CD4-positive, alpha-beta T cell (primary cell): ENCODE measurements around the gene RSPO1. TPM values are rescaled to one million over a fixed set of nuclear protein-coding genes. Genes with fewer than 3 reads are reported as not detected.

ENCODE experiments used
- ATAC-seq: fragments of 200-7000 bp; cut with Tn5 transposase; one replicate; pipeline ENCODE4 v1.10.0; 2022; ENCODE audit warnings: mild to moderate bottlenecking; ENCODE audit not compliant: poor library complexity
- CTCF ChIA-PET: fragments of 350-600 bp; sonication (Branson Sonifier 250); formaldehyde crosslinking; loops from one replicate; lab custom pipeline; 2021; ENCODE audit warnings: antibody characterized with exemption, inconsistent platforms; lab: Charles Lee
- POLR2A ChIA-PET: fragments of 350-600 bp; sonication (Branson Sonifier 250); formaldehyde crosslinking; loops from one replicate; lab custom pipeline; 2021; ENCODE audit warnings: antibody characterized with exemption, inconsistent platforms; lab: Charles Lee
- DNase-seq, 14 experiments: peaks; one replicate each; pipeline ENCODE4 v3.0.0-alpha.2; 2013 to 2020; ENCODE audit warnings: mixed read lengths in 2 of 14
- H3K27ac ChIP-seq, 2 donors: one replicate each; pipeline versions ENCODE4 v1.5.1 to v1.7.0; 2013; ENCODE audit warnings: low read length in 2 of 2, low read depth in 1 of 2, mild to moderate bottlenecking in 1 of 2
- H3K27me3 ChIP-seq, 2 experiments: 1 replicate in 1 of 2; 2 replicates in 1 of 2; pipeline versions ENCODE4 v1.6.1 to v1.7.0; 2013; ENCODE audit warnings: low read length in 2 of 2, control low read depth in 1 of 2, mild to moderate bottlenecking in 1 of 2, moderate library complexity in 1 of 2; ENCODE audit not compliant: insufficient read depth in 2 of 2, control insufficient read depth in 1 of 2
- H3K36me3 ChIP-seq: one replicate; pipeline ENCODE4 v1.6.1; 2013; ENCODE audit warnings: low read length, control low read depth; ENCODE audit not compliant: insufficient read depth
- H3K4me1 ChIP-seq: one replicate; pipeline ENCODE4 v1.6.1; 2013; ENCODE audit warnings: low read length, control low read depth; ENCODE audit not compliant: insufficient read depth
- H3K4me3 ChIP-seq: one replicate; pipeline ENCODE4 v1.5.1; 2013; ENCODE audit warnings: mild to moderate bottlenecking, low read length, moderate library complexity
- H3K9me3 ChIP-seq, 2 experiments: 1 replicate in 1 of 2; 2 replicates in 1 of 2; pipeline versions ENCODE4 v1.6.1 to v1.7.0; 2013; ENCODE audit warnings: low read length in 2 of 2, mild to moderate bottlenecking in 2 of 2, control low read depth in 1 of 2, moderate library complexity in 1 of 2; ENCODE audit not compliant: control insufficient read depth in 1 of 2, insufficient read depth in 1 of 2
- H3K27ac Mint-ChIP-seq: one replicate; pipeline ENCODE4 v1.8.0; 2020; ENCODE audit warnings: mixed read lengths
- H3K27me3 Mint-ChIP-seq: one replicate; pipeline ENCODE4 v1.8.0; 2021; ENCODE audit warnings: mixed read lengths
- H3K36me3 Mint-ChIP-seq: one replicate; pipeline ENCODE4 v1.8.0; 2021; ENCODE audit warnings: low read depth, mixed read lengths
- H3K4me1 Mint-ChIP-seq: one replicate; pipeline ENCODE4 v1.8.0; 2021; ENCODE audit warnings: low read depth, mixed read lengths
- H3K4me3 Mint-ChIP-seq: one replicate; pipeline ENCODE4 v1.8.0; 2020; ENCODE audit warnings: mild to moderate bottlenecking, mixed read lengths
- H3K9me3 Mint-ChIP-seq: one replicate; pipeline ENCODE4 v1.8.0; 2020; ENCODE audit warnings: mixed read lengths
- intact Hi-C, 2 experiments: fragments of 100-400 bp; cut with DNase I in 1 of 2; cut with micrococcal nuclease in 1 of 2; formaldehyde crosslinking; loops; one replicate each; pipeline versions ENCODE4 v1.15.1 to v1.9.0; 2023 to 2025; cut with DNase I, micrococcal nuclease
- total RNA-seq, 174 experiments: library from RNA in 2 of 174; stranded (reverse) in 2 of 174; gene quantifications; one replicate each; pipeline ENCODE4 v1.2.3 and lab custom pipeline; 2021 to 2026
- TF ChIP-seq, protein P1 (sequence below): fragments of 200-600 bp; IDR thresholded peaks from one replicate; pipeline ENCODE4 v1.8.0; 2022; ENCODE audit warnings: antibody characterized with exemption, mild to moderate bottlenecking

RSPO1 gene
- total RNA-seq, 2 experiments from 2014 or later: not detected

- H3K4me1 Mint-ChIP-seq: no peaks in the 10 kb centered on the region
- CTCF ChIA-PET: no interaction called here
- TF ChIP-seq, protein P1, sequence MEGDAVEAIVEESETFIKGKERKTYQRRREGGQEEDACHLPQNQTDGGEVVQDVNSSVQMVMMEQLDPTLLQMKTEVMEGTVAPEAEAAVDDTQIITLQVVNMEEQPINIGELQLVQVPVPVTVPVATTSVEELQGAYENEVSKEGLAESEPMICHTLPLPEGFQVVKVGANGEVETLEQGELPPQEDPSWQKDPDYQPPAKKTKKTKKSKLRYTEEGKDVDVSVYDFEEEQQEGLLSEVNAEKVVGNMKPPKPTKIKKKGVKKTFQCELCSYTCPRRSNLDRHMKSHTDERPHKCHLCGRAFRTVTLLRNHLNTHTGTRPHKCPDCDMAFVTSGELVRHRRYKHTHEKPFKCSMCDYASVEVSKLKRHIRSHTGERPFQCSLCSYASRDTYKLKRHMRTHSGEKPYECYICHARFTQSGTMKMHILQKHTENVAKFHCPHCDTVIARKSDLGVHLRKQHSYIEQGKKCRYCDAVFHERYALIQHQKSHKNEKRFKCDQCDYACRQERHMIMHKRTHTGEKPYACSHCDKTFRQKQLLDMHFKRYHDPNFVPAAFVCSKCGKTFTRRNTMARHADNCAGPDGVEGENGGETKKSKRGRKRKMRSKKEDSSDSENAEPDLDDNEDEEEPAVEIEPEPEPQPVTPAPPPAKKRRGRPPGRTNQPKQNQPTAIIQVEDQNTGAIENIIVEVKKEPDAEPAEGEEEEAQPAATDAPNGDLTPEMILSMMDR: no peak
Observed at GRCh38 chr1:37609002-37609401, 25.7 kb downstream of the RSPO1 start.

DNA sequence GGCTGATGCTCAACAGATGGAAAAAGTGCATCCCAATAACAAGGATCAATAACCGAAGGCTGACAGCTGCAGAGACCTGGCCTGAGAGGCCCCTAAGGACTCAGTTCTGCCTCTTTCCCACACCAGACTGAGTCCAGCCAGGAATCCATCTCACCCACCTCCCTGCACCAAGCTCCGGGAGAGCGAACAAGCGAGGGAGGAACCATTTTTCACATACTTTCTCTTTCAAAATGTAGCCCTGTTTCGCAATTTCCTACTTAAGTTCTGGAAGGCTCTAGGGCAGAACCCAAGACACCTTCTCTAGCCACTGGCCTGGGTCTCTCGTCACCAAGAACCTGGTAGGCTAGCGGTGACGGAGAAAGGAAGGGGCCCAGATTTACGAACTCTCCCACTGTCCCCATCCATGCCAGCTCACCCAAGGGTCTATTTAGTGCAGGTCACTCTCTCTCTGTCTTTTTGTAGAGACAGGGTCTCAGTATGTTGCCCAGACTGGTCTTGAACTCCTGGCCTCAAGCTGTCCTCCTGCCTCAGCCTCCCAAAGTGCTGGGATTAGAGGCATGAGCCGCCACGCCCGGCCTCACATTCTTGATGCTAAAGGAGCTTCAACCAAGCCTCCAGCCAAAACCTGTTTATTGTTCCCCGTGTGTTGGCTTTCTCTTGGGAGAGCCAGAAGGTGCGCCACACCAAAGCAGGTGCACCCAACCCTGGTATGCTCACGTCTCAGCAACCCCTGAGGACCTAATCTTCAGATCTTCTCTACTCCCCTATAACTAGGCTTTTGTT lies 28.0 kb downstream of the RSPO1 start:
- intact Hi-C loops: no loop called here

More at GRCh38 chr1:37609002-37609401, 25.7 kb downstream of the RSPO1 start:
- no peaks in the 10 kb centered on the region for H3K27me3 ChIP-seq
- peaks cover 15% of the 10 kb centered on the region for H3K27me3 Mint-ChIP-seq
- H3K9me3 Mint-ChIP-seq: no peaks in the 10 kb centered on the region
- H3K9me3 ChIP-seq: no peaks in the 10 kb centered on the region
- ATAC-seq: no peak
- no peaks in the 10 kb centered on the region for H3K36me3 ChIP-seq
- POLR2A ChIA-PET: no interaction called here
- H3K36me3 Mint-ChIP-seq: no peaks in the 10 kb centered on the region
- intact Hi-C loops: no loop called here
- H3K4me3 ChIP-seq: no peak overlapping the region
- no peaks in the 10 kb centered on the region for H3K4me1 ChIP-seq
- DNase-seq: no peak
- H3K27ac Mint-ChIP-seq: no peak overlapping the region
- no peak overlapping the region for H3K4me3 Mint-ChIP-seq
- H3K27ac ChIP-seq: no peak overlapping the region

DNA sequence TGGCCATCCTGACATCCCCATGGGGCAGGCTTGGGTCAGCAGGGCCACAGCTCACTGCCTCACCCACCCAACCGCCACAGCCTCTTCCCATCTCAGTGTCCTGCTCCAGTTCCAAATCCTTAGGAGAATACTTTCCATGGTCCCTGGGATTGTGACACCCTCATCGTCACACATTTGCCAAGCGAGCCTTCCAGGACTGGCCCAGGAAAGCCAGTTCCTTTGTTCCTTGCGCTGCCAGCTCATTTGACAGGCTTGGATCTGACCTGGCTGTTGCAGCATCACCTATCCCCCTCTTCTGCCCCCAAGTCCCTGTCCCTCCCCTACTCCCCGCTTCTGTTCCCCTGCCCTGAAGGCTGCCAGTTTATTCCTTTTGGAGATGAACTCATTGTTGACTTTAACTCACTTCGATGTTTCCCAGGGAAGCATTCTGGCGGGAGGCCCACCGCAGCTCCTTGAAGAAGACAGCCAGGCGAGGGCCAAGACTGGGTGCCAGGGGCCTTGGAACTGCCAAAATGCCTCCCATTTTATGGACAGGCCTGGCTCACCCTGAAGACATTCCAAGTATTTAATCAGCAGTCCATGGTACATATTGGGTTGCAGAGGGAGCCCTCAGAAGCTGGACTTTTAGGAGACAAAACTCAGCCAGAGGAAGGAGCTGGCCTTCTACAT lies 28.8 kb downstream of the RSPO1 start:
- no peak for ATAC-seq
- Histone ChIP-seq H3K4me1 (peaks cover 7% of the 10 kb centered on the region), H3K27ac (no peak overlapping the region), H3K4me3 (no peak overlapping the region), H3K9me3 (no peaks in the 10 kb centered on the region), H3K36me3 (no peaks in the 10 kb centered on the region), H3K27me3 (no peaks in the 10 kb centered on the region)
- Mint-ChIP-seq H3K9me3 (no peaks in the 10 kb centered on the region), H3K27me3 (peaks cover 11% of the 10 kb centered on the region), H3K4me3 (no peak overlapping the region), H3K27ac (no peak overlapping the region), H3K4me1 (no peaks in the 10 kb centered on the region), H3K36me3 (no peaks in the 10 kb centered on the region)
- ChIA-PET POLR2A (no interaction called here), CTCF (no interaction called here)
- no peak for DNase-seq
- intact Hi-C loops: no loop called here
- TF ChIP-seq, protein P1: no peak

More for the DNA sequence above, 28.0 kb downstream of the RSPO1 start:
- TF ChIP-seq, protein P1: no peak
- Histone ChIP-seq H3K36me3 (no peaks in the 10 kb centered on the region), H3K4me3 (no peak overlapping the region), H3K27ac (no peak overlapping the region), H3K27me3 (no peaks in the 10 kb centered on the region), H3K9me3 (no peaks in the 10 kb centered on the region), H3K4me1 (peaks cover 7% of the 10 kb centered on the region)
- H3K27ac Mint-ChIP-seq: no peak overlapping the region
- peaks cover 11% of the 10 kb centered on the region for H3K27me3 Mint-ChIP-seq
- ChIA-PET CTCF (no interaction called here), POLR2A (no interaction called here)
- no peaks in the 10 kb centered on the region for H3K9me3 Mint-ChIP-seq
- ATAC-seq: no peak
- H3K36me3 Mint-ChIP-seq: no peaks in the 10 kb centered on the region
- H3K4me3 Mint-ChIP-seq: no peak overlapping the region
- H3K4me1 Mint-ChIP-seq: no peaks in the 10 kb centered on the region
- peak in 2 of 14 experiments; percentile 1 to 8 for DNase-seq
